Caki2 (cell line): ENCODE results near the gene CDKN1B. TPM values are rescaled to one million over a fixed set of nuclear protein-coding genes. Genes with fewer than 3 reads are reported as not detected.
"Not testable (repeated sequence)": the region's sequence is repeated elsewhere in the genome, so short reads cannot be mapped to it uniquely, and the experiment has no call there.

Experiments used
- DNase-seq: peaks from one replicate; pipeline ENCODE4 v3.0.0-alpha.2; 2015; ENCODE audit warnings: low read depth
- in situ Hi-C: cut with HindIII; loops from 2 replicates; pipeline ENCODE4 v1.10.0; 2016; ENCODE audit warnings: low sequenced_read_pairs, low pct_unique_long_range_greater_than_20kb, mixed read lengths
- total RNA-seq: library from RNA; depleted of rRNA; stranded (reverse); fragments of >200 nt; shearing (Covaris generic); gene quantifications from 2 replicates; pipeline ENCODE4 v1.2.3, GENCODE V29; 2014; ENCODE audit warnings: low replicate concordance; rRNA removed

The CDKN1B gene
- total RNA-seq, 1 experiment from 2014 or later: 43.9 TPM

DNA sequence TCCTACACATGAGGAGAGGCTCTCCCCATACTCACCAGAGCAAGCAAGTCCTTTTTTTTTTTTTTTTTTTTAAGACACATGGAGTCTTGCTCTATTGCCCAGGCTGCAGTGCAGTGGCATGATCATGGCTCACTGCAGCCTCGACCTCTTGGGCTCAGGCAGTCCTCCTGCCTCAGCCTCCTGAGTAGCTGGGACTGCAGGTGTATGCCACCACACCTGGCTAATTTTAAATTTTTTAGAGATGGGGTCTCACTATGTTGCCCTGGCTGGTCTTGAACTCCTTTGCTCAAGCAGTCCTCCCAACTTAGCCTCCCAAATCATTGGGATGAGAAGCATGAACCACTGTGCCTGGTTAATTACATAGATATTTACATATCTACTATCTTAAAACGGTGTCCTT lies 21.0 kb downstream of the CDKN1B start:
- DNase-seq, in situ Hi-C loops: not testable (repeated sequence)

DNA sequence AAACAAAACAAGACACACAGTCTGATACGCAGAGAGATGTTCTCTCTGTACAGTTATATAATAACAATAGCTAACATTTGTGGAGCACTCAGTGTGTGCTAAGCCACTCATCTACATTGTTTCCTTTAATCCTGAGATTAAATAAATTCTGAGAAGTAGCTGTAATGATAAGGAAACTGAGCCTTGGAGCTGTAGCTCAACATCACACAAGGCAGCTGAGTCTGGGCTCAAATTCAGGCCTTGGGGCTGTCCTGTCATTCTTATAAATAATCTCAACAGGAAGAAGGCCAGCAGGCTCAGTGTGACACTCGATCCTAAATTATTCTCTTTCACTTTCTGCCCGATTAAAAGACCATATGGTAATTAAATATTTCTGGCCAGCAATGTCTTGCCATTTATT lies 24.5 kb downstream of the CDKN1B start:
- no peak for DNase-seq
- in situ Hi-C loops: no loop called here

DNA sequence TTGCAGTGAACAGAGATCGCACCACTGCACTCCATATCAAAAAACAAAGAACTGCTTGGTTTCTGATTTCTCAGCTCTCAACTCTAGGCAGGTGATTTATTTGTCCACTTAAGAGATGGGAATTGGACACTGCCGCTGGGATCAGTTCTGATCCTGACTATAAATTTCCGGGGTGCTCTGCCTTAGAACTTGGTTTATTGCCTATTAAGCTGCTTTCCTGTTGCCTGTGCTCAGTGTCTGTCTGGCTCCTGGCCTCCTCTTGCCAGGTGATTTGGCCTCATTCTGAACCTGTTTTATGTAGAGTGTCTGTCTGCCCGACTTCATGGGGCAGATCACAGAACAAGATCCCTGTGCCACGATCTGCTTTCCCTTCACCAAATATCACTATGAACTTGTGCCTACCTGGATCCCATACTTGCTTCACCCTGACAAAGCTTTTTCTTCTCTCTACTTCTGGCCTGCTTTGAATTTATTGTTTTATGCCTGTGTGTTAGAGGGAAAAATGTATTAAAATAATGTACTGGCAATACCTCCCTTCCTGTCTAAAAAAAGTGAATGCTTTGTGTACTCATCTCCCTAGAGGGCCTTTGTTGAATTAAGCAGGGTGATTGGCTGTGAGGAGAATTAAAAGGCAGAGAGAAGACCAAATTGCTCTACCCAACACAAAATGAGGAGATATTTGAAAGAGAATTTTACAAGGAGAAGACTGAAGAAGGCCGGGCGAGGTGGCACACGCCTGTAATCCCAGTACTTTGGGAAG lies 27.6 kb downstream of the CDKN1B start:
- in situ Hi-C loops: no loop called here
- DNase-seq: no peak

GRCh38 chr12:12745576-12746211 lies 28.5 kb downstream of the CDKN1B start:
- in situ Hi-C loops: no loop called here
- no peak for DNase-seq

DNA sequence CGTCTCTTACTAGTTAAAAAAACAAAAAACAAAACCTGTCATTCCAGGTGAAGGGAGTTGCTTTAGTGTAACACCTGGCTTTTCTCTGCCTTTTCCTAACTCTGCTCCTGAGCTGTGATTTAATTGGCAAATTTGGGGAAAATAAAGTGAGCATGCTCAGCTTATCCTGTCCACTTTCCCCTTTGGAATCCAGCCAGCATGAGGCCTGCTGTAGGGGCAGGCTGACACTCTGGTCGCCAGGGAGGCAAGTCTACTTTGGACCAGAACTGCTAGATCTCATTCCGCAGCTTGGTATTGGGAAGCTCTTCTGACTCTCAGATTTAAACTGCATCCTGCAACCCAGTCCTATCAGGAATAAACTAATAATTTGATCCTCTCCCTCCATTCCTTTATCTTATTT lies 30.1 kb downstream of the CDKN1B start:
- in situ Hi-C loops: no loop called here
- DNase-seq: no peak

- DNase-seq: no peak
- in situ Hi-C loops: no loop called here
Measured at GRCh38 chr12:12748044-12748443, 30.9 kb downstream of the CDKN1B start.

GRCh38 chr12:12749433-12749832 lies 32.3 kb downstream of the CDKN1B start:
- in situ Hi-C loops: no loop called here
- DNase-seq: peak; percentile 92

- no peak for DNase-seq
- in situ Hi-C loops: no loop called here
Measured at GRCh38 chr12:12755923-12756322, 38.8 kb downstream of the CDKN1B start.

- in situ Hi-C loops: no loop called here
- no peak for DNase-seq
Measured at GRCh38 chr12:12757121-12757520, 40.0 kb downstream of the CDKN1B start.

DNA sequence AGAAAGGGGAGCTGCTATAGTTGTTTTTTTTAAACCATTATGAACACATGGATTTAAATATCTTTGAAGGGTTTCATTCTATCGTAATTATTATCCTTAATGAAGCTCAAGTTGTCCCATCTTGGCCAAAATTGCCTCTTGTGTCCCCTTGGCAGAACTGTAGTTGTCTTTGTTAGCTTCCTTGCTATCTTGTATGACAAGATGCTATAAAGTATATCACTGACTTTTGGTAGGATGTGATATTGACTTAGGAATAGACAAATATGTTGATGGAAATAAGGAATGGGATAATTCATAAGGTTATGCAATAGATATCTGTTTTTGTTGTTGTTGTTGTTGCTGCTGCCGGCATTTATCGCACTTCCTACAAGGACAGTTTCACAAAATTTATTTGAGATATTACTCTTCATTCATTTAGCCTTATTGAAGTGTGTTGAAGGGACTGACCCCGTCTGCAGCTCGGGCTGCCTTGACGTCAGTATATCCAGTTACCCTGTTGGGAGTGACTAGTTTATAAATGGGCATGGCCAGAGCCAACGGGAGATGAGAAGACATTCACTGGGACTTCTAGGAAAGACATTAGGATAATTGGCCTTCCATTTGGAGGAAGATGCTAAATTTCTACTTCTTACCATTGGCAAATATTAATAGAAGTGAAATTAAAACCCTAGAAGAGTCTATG lies 42.2 kb downstream of the CDKN1B start:
- no peak for DNase-seq
- in situ Hi-C loops: no loop called here

GRCh38 chr12:12764824-12765223 lies 47.7 kb downstream of the CDKN1B start:
- in situ Hi-C loops: no loop called here
- no peak for DNase-seq

DNA sequence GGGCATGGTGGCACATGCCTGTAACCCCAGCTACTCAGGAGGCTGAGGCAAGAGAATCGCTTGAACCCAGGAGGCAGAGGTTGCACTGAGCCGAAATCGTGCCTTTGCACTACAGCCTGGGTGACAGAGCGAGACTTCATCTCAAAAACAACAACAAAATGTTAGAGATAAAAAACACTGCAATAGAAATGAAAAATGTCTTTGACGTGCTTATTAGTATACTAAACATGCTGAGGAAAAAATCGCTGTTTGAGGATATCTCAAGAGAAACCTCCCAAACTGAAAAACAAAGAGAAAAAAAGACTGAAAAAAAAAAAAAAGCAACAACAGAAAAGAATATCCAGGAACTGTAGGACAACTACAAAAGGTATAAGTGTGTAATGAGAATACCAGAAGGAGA lies 53.1 kb downstream of the CDKN1B start:
- DNase-seq: no peak
- in situ Hi-C loops: no loop called here

Other genes starting within 250 kb of the CDKN1B start
- 9.9 and 10.2 TPM in 2 replicates for gene DUSP16, start 154.5 kb upstream of the CDKN1B start, total RNA-seq
- gene CREBL2, start 105.5 kb upstream of the CDKN1B start, total RNA-seq: 9.6 and 16.0 TPM in 2 replicates
- gene GPR19, start 21.2 kb upstream of the CDKN1B start, total RNA-seq: 4.8 and 6.1 TPM in 2 replicates
- 5.1 and 8.4 TPM in 2 replicates for gene APOLD1, start 68.3 kb downstream of the CDKN1B start, total RNA-seq
- gene DDX47, start 96.0 kb downstream of the CDKN1B start, total RNA-seq: 71.9 and 114 TPM in 2 replicates
- 53.4 and 77.9 TPM in 2 replicates for gene GPRC5A, start 174.2 kb downstream of the CDKN1B start, total RNA-seq
- not detected in 2 replicates for gene GPRC5D, start 234.8 kb downstream of the CDKN1B start, total RNA-seq